NOMO-1 (cell line): ENCODE data around the gene SLC37A1.
"Not testable (repeated sequence)": the region's sequence is repeated elsewhere in the genome, so short reads cannot be mapped to it uniquely, and the experiment has no call there.

Experiments used
- DNase-seq, 2 experiments: peaks; one replicate each; lab custom pipeline; 2025; ENCODE audit not compliant: unreplicated experiment in 2 of 2; lab: John Stamatoyannopoulos, UW

The SLC37A1 gene

DNA sequence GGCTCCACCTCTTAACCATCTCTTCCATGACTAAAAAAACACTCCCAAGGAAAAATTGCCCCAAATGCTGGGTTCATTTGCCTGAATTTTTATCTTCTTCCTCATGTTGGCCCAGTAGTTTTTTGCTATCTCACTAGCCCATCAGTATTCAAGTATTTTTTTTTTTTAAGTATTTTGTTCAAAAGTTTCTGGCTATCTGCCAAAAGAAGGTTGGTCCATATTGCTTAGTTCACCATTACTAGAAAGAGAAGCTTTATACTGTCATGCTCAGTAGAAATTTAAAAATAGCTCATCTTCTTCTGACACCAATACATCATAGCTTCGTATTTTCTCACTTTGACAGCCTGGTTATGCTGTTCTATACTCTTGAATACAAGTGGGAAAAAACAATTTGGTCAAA is 98.7 kb downstream of the SLC37A1 start:
- no peak for DNase-seq

DNA sequence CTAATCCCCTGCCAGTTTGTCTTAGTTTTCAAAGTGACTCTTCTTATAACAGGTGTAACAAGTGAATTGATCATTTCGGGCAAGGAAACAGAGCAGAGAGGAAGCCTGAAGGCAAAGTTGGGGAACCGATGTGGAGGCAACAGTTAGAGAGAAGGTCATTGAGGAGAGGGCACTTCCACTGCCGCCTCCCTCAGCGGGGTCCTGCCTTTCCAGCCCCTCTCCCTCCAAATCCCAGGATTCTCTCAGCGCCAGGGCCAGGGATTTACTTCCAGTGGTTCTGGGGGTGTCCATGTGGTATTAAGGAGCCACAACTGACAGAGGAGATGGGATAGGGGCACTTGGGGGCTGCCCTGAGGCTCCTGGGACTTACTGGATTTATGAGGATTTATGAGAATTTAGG is 100.1 kb downstream of the SLC37A1 start:
- no peak for DNase-seq

DNA sequence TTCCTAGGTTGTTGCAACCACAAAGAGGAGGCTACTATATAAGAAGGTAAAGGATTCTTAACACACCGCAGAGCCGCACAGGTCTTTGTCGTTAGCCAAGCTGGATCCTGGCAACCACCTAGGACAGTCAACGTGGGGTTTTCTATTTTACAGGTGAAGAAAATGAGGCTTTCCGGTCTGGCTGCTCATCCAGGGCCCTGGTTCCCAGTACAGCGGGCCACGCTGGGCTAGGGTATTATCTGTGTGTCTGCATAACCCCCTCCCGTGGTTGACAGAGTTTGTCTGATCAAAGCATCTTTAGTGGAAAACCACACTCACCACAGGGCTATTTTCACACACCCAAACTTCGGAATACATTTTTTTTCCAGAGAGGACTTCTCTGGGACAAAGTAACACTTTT is 100.7 kb downstream of the SLC37A1 start:
- DNase-seq: no peak

DNA sequence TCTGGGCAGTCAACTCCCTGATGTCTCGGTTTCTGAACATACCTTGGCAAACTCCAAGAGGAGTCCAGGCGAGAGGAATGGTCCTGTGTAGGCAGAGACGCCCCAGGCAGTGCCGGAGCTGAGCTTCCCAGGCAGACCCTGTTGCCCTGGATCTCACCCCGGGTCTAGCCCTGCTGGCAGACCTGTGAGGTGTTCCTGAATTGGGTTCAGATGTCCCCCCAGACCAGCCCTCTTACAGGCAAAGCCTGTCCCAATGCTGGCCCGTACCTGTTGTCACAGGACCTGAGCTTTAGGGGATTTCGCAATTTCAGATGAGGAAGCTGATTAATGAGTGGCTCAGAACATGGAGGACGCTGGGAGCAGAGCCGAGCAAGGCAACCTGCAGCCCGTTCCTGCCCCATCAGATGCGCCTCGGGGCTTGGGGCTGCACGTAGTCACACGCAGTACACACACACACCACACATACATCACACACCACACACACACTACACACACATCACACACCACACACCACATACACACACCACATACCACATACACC is 101.2 kb downstream of the SLC37A1 start:
- peak; percentile 71 to 76 for DNase-seq

DNA sequence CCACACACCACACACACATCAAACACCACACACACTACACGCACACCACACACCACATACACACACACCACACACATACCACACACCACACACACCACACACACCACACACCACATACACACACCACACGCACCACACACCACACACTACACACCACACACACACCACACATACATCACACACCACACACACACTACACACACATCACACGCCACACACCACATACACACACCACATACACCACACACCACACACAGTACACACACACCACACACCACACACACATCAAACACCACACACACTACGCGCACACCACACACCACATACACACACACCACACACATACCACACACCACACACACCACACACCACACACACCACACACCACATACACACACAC is 101.7 kb downstream of the SLC37A1 start:
- DNase-seq: not testable (repeated sequence)

DNA sequence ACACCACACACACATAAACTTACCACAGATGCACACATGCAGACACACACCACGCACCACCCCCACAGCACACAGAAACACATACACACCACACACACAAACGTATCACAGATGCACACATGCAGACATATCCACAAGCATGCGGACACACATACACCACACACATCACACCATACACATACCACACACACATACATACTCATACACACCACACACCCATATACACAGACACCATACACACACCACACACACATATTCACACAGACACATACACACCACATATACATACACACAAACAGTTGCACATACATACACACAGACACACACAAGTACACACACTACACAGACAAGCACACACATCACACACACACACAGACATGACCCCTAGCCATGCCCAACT is 102.3 kb downstream of the SLC37A1 start:
- no peak for DNase-seq

DNA sequence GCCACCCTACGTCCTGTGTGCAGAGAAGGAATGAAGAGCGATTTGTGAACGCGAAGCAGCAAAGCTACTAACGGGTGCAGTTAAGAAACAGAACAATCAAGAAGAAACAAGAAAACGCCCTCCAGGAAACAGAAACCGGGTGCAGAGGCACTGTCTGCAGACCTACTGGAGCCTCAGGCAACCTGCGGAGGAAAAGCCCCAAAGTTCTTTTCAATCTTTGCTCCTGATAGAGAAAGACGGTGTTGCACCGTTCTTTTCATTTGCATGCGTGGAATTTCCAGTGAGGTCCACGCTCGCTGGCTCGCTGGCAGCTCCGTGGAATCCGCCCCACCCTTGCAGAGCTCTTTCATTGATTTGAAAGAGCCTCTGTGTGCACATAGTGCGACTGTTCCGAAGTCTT is 102.8 kb downstream of the SLC37A1 start:
- no peak for DNase-seq

DNA sequence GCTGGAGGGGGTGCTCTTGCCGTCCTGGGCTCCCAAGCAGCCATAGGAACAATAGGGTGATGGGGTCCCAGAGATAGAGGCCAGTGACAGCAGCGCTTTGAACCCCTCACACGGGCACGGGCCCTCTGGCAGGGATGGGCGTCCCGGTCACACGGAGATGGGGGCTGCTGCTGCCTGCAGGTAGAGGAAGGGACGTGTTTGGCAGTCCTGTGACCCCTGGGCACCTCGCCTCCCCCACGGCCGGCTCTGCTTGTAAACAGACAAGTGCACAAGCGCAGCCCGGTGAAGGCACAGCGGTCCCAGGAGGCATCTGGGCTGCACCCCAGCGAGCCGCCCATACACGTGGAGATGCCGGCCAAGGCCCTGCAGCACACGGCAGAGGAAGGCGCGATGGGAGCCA is 103.3 kb downstream of the SLC37A1 start:
- DNase-seq: no peak

DNA sequence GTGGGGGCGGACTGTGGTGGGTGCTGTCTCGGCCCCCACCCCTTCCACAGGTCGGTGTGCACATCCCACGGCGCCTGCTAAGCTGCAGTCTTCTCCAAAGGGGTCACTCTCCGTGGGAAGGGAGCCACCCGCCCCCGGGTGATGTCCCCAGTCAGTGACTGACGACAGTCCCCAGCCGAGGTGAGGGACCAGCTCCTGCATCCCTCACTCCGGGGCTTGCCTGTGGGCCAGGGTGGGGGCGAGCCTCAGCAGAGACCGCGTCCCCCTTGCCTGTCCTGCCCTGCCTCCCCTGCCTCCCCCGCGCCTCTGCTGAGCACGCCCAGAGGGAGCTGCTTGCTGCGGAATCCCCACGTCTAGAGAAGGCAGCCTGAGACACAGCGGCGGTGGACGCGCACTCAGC is 103.8 kb downstream of the SLC37A1 start:
- no peak for DNase-seq

DNA sequence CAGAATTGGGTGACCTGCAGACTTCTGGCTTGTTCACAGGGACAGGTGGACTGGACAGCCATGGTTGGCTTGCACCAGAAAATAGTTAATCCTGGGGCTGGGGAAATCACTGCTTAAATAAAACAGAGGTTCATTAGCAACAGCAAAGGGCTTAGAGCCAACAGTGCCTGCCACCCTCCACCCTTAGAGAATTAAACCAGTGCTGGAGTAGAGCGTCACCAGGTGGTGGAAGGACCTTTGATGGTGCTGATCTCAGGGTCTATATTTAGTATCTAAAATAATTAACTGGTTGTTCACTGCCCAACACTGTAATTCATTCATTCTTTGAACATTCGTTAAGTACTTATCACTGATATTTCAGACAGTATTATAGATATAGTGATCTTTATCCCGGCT is 105.1 kb downstream of the SLC37A1 start:
- no peak for DNase-seq

DNA sequence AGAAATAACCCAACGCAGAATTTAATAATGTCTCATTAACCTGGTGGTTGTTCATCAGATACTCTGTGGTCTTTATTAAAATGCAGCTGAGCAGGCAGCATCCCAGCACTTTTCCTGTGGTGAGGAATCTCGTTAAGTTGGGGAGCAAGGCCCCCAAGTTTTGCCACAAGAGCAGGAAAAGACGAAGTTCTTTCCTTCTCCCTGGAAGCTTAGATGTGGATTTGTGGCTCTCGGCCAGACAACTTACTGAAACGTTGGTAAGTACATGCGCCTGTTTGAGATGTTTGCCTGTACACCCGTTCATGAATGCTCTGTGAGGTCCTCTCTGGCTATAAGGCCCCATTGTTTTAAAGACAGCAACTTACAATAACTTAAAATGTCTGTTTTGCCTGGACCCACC is 105.5 kb downstream of the SLC37A1 start:
- DNase-seq: no peak

DNA sequence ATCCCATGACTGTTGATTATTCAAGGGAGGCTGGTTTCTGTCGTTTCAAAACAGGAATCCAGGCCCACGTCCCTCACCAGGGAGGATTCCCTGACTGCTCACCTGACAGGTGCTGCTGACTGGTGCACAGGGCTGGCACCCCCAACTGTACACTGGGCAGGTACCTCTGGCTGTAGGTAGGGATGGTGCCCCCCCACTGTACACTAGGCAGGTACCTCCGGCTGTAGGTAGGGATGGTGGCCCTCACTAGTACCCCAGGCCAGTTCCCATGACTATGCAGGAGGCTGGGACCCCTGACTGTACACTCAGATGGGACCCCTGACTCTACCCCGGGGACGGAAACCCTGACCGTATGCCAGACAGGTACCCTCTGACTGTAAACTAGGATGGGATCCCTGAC is 106.2 kb downstream of the SLC37A1 start:
- DNase-seq: no peak

DNA sequence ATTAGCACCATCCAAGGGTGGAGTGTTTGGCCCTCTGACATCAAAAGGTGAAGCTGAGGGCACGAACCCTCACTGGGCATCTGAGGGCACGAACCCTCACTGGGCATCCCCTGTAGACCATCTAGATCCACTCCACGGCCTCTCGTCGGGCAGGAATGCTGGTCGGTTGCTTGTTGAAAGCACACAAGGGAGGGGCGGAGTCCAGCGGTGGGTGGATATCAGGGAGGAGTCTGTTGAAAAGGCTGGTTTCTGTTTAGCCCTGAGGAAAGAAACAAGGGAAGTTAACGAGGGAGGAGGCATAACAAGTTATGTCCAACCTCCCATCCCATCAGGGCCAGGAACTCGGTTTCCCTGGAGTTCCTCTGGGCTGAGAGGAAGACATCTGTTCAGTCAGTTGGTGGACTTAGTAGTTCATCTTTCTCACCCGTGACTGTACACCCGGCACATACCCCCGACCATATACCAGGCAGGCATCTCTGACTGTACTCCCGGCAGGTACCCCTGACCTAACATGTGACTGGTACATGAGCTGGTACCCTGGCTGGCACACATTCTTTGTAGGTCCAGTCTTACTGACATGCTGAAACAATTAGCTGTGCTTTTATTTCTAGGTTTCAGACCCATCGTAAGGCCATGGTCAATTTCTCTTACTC is 107.6 kb downstream of the SLC37A1 start:
- no peak for DNase-seq

DNA sequence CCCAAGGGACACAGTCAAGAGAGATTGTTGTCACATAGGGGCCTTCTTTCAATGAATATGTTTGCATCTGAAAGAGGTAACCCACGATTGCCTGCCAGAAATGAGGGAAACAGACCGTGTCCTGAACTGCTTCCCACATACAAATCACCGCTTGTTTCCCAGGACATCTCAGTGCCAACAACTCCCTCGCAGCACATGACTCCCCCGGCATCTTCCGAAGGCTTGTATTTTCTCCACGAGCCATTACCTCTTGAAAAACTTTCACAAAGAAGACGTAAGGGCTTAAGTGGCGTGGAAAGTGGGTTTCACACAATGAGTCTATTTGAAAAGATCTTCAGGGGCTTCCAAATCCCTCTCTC is 108.1 kb downstream of the SLC37A1 start:
- DNase-seq: no peak

DNA sequence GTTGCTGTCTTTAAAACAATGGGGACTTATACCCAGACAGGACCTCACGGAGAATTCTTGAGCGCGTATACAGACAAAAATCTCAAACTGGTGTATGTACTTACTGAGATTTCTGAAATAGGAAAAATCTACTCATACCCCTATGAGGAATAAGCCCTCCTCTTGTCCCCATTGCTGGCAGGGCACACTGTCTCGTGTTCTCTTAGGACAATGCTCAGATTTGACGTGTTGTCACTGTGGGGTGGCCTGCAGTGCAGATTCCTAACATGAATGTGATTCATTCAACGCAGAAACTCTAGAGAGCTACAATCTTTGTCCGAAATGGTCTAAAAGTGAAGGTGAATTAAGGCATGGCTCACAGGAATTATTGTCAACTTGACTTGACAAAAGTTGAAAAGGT is 108.6 kb downstream of the SLC37A1 start:
- DNase-seq: no peak

DNA sequence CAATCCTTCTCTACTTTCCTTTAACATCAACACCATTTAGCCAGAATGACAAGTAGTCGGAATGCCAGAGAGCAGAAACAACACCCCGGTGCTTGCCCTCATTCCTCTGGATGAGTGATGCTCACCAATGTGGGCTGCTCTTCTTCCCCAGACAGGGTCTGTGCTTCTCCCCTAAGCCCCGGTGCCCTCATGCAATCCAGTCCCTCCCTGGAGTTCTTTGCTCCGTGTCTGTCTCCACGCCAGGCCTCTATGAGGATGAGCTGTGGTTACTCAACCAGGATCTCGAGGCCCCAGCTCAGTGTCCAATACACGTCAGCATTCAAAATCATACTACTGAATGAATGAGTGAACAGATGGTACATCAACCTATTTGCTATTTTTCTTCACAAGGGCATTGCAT is 110.0 kb downstream of the SLC37A1 start:
- DNase-seq: no peak

DNA sequence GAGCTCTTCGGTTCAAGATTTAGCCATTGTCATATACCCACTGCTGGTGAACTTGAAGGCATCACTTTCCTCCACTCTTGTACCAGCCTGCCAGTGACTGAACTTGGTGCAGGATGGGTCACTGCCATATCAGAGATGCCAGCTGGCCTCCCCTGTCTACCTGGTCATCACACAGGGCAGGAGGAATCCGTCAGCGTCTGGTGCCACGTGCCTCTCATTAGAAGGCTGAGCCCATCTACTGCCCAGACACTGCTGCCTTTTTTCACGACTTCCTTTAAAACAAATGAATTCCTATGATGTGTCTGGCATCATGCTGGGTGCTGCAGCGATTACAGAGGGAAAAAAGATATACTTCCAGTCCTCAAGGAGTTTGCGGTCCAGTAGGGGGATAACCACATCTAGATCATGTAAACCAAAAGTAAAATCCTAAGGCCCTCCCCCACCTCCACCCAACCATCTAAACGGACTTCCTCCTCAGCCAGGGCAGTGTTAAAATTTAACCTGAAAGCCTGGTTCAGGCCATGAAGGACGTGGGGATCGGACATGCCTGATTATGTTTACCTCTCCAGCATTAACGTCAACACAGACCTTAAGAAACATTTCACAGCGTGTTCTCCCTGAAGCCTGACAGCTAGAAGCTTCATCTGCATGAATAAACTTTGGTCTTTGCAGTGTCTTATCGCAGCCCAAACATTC is 110.6 kb downstream of the SLC37A1 start:
- no peak for DNase-seq

DNA sequence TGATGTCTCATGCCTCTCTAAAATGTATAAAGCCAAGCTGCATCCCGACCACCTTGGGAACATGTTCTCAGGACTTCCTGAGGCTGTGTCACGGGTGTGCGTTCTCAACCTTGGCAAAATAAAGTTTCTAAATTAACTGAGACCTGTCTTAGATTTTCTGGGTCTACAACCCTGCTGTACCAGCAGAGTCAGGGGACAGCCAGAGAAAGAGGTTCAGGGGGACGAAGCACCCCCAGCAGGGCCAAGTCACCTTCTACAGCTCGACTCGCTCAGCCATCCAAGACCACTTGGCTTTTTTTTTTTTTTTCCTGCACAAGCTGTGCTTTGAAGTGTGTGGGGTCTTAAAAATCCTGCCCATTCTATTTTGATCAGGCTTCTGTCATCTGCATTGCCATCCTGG is 111.3 kb downstream of the SLC37A1 start:
- no peak for DNase-seq

DNA sequence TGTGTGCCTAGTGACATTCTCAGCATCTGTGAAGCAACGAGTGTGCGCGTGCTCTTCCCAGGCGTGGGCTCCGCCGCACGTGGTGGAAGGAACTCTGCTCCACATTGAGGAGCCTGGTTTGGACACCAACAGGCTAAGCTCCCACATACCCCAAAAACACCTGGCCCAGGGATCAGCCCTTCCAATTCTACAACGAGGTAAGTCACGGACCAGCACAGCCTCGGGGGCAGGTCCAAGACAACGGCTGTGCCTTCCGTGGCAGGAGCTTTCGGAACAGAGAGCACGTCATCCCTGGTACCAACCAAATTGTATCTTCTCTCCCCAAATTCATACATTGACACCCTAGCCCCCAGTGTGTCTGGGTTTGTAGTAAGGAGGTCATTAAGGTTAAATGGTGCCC is 112.5 kb downstream of the SLC37A1 start:
- DNase-seq: no peak

DNA sequence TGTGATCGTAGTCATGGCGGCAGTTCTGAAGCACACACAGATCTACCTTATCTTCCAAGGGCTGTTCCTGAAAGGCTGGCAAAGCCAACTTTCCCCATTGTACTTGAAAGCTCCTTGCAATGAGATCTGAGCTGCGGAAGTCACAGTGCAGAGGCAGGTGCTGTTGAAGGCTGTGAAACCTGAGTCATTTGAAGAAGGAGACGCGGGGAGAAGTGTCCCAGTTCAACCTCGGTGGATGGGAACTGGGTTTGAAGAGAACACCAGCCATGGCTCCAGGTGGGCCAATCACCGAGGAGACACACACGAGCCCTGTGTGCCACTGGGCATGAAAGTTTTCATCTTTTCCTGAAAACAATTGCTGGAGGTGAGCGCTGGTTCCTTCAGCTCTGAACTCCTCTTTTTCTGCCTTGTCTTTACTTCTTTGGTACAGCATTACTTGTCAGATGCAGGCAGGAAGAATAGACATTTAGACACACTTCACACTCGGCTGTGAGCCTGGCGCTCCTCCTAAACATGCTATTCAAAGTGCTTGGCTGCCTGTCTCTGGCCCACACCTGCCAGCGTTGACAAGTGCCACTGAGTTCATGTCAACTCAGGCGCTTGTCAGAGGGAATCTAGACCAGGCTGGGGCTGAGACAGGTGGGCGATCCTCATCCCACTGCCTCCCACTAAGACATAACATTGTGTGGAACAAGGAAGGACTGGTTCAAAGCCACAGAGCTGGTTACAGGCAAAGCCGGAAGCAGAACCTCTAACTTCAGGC is 114.1 kb downstream of the SLC37A1 start:
- no peak for DNase-seq

DNA sequence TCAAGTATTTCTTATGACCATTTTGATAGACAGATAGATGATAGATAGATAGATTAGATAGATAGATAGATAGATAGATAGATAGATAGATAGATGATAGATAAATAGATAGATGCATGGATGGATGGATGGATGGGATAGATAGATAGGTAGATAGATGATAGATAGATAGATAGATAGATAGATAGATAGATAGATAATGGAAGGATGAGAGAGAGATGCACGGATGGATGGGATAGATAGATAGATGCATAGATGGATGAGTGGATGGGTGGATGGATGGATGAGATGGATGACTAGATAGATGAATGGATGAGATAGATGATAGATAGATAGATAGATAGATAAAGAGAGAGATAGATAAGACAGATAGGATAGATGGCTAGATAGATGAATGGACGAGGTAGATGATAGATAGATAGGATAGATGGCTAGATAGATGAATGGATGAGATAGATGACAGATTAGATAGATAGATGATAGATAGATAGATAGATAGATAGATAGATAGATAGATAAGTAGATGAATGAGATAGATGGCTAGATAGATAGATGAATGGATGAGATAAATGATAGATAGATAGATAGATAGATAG is 114.9 kb downstream of the SLC37A1 start:
- not testable (repeated sequence) for DNase-seq
